NCI-H2227 (cell line): ENCODE results near the gene SDF2L1.
"Not testable (repeated sequence)": the region's sequence is repeated elsewhere in the genome, so short reads cannot be mapped to it uniquely, and the experiment has no call there.

Source experiments
- DNase-seq: peaks from one replicate; lab custom pipeline; 2025; ENCODE audit not compliant: unreplicated experiment; lab: John Stamatoyannopoulos, UW

Gene SDF2L1

GRCh38 chr22:21636629-21637218 is 5.4 kb upstream of the SDF2L1 start:
- DNase-seq, result no peak

- not testable (repeated sequence) for DNase-seq
These were observed 4.7 kb upstream of the SDF2L1 start for GRCh38 chr22:21637450-21637849.

DNA sequence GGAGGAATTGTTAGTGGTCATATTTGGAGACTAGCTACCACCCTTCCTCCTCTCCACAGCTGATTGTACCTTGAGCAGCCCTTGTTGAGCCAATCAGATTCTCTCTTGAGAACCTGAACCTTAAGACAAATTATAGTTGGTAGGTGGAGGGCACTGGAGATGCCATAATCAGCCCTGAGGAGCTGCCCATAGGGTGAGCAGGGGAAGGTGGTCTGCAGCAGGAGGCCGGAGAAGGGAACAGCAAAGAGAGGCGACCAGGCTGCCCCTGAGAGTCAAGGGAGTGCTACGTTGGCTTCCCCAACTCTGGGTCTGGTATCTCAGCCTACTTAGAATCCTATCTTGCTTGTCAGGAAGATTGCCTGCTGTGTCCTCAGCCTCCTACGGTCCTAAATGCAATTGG is 2.7 kb upstream of the SDF2L1 start:
- no peak for DNase-seq

- no peak for DNase-seq
These were observed 1.3 kb upstream of the SDF2L1 start for GRCh38 chr22:21640810-21641209.

- DNase-seq, result peak; percentile 35
These were observed 699 bp upstream of the SDF2L1 start for GRCh38 chr22:21641417-21641788.

GRCh38 chr22:21642584-21643448 is 714 bp downstream of the SDF2L1 start:
- peak; percentile 78 for DNase-seq

GRCh38 chr22:21643533-21644357 is 1.6 kb downstream of the SDF2L1 start:
- no peak for DNase-seq

DNA sequence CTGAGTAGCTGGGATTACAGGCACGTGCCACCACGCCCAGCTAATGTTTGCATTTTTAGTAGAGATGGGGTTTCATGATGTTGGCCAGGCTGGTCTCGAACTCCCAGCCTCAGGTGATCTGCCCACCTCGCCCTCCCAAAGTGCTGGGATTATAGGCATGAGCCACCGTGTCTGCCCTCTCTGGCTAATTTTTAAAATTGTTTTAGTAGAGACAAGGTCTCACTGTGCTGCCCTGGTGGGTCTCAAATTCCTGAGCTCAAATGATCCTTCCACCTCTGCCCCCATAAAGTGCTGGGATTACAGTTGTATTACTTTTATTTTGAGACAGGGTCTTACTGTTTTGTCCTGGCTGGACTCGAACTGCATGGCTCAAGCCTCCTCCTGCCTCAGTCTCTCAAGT is 3.4 kb downstream of the SDF2L1 start:
- DNase-seq, result not testable (repeated sequence)

DNA sequence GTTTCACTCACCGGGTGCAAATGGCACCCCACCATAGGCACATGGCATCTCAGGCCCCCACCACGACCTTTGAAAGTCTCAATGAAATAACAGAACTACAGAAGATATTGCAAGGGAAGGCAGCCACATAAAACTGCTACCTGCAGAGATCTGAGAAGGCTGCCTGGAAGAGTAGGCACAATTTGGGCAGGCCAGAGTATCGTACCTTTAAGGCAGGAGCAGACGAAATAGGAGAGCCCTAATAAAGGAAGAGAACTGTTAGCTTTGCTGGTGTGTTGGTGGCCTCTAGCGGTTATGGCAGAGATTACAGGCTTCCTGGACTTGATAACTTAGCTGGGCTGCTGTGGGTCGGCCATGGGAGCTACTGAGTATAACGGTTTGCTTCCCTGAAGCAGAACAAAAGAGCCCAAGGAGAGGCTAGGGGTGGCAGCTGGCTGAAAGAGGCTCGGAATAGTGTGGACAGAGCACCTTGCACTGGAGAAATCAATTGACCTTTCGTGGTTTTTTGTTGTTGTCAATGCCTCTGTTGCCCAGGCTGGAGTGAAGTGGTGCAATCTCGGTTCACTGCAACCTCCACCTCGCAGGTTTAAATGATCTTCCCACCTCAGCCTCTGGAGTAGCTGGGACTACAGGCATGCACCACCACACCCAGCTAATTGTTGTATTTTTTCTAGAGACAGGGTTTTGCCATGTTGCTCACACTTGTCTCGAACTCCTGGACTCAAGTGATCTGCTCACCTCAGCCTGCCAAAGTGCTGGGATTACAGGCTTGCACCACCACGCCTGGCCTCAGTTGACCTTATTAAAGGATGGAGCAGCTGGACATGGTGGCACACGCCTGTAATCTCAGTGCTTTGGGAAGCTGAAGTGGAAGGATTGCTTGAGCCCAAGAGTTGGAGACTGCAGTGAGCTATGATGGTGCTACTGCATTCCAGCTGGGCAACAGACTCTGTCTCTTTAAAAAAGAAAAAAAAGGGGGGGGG is 4.8 kb downstream of the SDF2L1 start:
- DNase-seq, result peak; percentile 90

- DNase-seq, result no peak
These were observed 8.2 kb downstream of the SDF2L1 start for GRCh38 chr22:21650280-21650679.

- DNase-seq, result peak; percentile 50
These were observed 8.9 kb downstream of the SDF2L1 start for GRCh38 chr22:21650823-21651520.

DNA sequence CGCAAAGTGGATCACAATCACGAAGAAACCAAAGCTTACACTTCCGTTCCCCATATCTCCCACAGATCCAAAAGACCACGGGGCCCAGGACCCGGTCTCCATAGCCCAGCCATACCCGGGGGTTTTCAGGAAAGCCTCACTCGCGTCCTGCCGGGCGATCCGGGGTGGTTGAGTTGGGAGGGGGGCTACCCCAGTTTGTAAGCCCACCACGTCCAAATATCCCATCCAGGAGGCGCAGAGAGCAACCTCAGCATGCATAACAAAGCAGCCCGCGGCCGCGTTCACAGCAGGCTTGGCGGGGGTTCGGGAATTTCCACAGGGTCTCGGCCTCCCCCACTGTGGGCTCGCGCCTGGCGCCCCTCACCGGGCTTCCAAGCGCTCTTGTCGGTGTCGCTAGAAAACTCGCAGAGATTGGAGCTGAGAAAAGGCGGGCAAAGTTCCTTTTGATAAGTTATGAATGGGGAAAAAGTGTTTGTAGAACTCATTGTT is 9.5 kb downstream of the SDF2L1 start:
- no peak for DNase-seq

DNA sequence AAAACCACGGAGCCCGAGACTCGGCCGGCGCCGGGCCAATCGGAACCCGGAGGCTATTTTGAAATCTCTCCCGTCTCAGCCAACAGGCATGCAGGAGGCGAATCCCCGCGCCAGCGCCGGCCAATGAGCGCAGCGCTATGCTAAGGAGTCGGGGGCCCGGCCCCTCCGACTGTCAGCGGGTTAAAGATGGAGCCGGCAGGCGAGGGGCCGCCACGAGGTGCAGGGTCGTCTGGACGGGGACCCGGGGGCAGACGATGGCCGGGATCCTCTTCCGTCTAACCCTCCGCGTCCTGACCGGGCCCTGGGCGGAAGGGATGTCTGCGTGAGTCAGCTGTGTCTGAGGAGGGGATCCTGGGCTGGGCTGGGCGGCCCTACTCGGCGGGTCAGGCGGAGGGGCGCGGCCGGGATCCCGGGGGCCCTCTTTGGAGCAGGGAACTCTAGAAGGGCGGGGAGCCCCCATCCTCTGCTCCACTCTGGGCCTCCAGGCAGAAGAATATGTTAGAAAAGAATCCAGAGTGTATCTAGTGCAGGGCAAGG is 10.0 kb downstream of the SDF2L1 start:
- peak; percentile 94 for DNase-seq

DNA sequence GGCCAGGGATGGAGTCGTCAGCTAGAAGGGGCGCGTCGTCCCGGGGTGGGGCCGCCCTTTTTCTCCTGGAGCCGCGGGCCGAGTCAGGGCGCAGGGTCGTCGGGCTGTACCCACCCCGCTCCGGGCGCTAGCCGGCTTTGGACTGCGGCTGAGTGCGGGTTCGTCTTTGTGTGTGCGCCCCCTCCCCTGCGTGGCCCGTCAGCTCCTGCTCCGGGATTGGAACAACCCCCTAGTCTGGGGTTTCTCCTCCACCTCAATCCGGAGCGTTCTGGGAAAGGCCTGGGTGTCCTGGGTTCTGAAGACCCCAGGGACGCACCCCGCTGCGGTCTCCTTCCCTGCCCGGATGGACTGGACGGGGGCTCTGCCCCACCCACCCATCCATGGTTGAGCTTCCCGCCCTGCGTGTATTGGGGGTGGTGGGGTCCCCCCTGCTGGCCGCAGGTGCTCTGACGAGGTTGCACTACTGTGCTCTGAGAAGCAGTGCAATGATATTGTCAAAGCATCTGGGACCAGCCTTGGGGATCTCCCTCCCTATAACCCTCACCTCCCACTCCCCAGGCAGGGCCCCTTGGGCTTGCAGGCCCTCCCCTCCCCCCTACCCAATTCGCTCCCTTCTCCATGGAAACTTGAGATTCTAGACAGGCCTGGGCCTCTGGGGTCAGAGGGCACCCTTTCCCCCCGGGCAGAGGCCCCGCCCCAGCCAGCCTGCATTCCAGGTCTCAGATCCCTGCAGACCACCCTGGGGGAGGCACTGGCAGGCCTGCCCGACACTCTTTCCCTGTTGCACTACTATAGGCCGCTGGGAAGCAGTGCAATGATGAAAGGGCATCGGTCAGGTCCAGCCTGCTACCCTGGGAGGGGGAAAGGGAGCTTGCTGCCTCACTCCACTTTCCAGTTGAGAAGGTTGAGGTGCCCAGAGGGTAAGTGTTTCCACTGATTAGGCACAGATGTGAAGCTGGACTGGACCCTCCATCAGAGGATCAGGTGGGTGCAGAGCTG is 10.7 kb downstream of the SDF2L1 start:
- no peak for DNase-seq

DNA sequence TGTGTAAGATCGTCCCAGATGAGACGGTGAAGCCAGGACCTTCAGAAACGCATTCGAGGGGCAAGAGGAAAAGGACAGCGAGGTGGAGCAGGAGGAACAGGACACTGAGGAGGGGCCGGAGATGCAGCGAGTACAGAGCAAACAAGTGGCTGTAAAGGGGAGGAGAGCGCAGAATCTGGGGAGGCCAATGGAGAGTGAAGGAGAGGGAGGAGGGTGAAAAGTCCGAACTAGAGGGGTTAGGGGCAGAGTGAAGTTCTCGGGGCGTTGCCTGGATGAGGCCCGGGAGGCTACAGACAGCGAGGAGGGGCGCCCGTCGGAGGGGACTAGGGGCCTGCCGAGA is 14.9 kb downstream of the SDF2L1 start:
- DNase-seq, result no peak

GRCh38 chr22:21657360-21658032 is 15.4 kb downstream of the SDF2L1 start:
- DNase-seq, result peak; percentile 95

- DNase-seq, result no peak
These were observed 17.9 kb downstream of the SDF2L1 start for GRCh38 chr22:21659864-21660525.
